ENCODE results near the gene RSPRY1. TPM values are rescaled to one million over a fixed set of nuclear protein-coding genes. Genes with fewer than 3 reads are reported as not detected.

Gene RSPRY1
- total RNA-seq, 4 donors from 2014 or later: 20.4 to 28.5 (median 24.6) TPM

DNA sequence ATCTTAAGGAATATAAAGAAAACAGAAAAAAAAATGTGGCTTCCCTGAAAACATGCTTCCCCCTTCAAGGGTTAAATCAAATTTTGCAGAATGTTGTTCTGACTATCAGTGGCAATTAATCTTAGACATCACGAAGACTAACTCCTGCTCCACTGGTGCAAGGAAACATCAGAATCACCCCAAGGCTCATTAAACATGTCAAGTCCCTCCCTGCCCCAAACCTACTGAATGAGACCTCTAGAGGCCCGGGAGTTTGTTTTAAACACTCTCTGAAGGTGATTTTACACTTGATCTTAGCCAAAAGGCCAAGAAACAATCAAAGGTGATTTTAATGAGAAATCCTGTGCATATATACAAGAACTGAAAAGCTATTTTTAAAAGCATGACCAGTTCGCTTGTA lies 18.6 kb upstream of the RSPRY1 start:
- no peak for TF ChIP-seq EP300 (IDR thresholded peaks at IDR 0.05)
- no peak for TF ChIP-seq POLR2A (IDR thresholded peaks at IDR 0.05)
- TF ChIP-seq CTCF (IDR thresholded peaks at IDR 0.05): no peak
- H3K36me3 ChIP-seq: peaks cover 0 to 69% (median 17%) of the 10 kb centered on the region in 3 donors
- 50 to 54% methylated on average over 3 of the region's 3 CpGs for WGBS, 2 donors
- no peaks in the 10 kb centered on the region for H3K27me3 ChIP-seq
- peak overlapping the region in 2 of 4 donors; percentile 69 to 75 for H3K27ac ChIP-seq
- no peak overlapping the region for H3K4me3 ChIP-seq
- H3K9me3 ChIP-seq: no peaks in the 10 kb centered on the region
- DNase-seq (ENCODE audit: low spot score in 2 of 2): no peak
- H3K4me1 ChIP-seq: peaks cover 0 to 33% (median 5%) of the 10 kb centered on the region in 4 donors

DNA sequence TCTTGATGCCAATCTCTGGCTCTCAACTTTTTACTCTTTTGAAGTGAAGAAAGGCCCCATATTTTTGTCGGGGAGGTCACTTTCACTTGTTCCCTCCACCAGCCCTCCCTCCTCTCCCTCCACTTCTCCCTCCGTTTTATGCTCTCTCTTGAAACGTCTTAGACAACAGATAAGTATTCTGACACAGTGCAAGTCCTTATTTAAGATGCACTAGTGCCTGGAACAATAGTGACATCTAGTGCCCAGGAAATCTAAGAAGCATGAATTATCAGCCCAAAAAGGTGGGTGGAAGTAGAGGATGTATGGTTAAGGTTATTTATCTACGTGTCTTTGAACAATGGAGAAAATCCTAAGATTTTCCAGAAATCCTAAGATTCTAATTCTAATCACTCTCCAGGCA lies 18.2 kb upstream of the RSPRY1 start:
- no peaks in the 10 kb centered on the region for H3K27me3 ChIP-seq
- H3K36me3 ChIP-seq: peaks cover 0 to 69% (median 17%) of the 10 kb centered on the region in 3 donors
- no peak overlapping the region for H3K4me3 ChIP-seq
- peak; percentile 43 to 74 (median 63) for TF ChIP-seq CTCF (IDR thresholded peaks at IDR 0.05)
- TF ChIP-seq EP300 (IDR thresholded peaks at IDR 0.05): no peak
- no peak for TF ChIP-seq POLR2A (IDR thresholded peaks at IDR 0.05)
- H3K4me1 ChIP-seq: peaks cover 0 to 33% (median 5%) of the 10 kb centered on the region in 4 donors
- H3K9me3 ChIP-seq: no peaks in the 10 kb centered on the region
- DNase-seq (ENCODE audit: low spot score in 2 of 2): no peak
- H3K27ac ChIP-seq: peak overlapping the region in 2 of 4 donors; percentile 69 to 75
- 5 to 9% methylated on average over 4 of the region's 4 CpGs for WGBS, 2 donors

DNA sequence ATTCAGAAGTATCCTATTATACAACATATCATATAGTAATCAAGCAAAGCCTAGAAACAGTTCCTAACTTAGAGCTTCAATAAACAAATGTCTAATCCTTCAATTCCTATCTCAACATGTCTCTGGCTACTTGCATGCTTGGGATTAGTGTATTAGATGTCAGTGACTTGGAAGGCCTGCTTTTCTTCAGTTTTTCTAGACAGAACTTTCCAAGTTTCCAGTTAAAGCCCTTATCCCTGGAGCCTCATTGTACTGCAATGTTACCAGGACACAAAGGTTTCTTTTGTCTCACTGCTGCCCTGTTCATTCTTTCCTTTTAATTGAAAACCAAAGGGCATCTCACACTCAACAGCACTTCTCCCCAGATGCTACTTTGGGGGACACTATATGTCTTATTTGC lies 16.8 kb upstream of the RSPRY1 start:
- Histone ChIP-seq H3K4me3 (no peak overlapping the region), H3K4me1 (peaks cover 0 to 33% (median 5%) of the 10 kb centered on the region in 4 donors), H3K36me3 (peaks cover 0 to 62% (median 17%) of the 10 kb centered on the region in 3 donors), H3K9me3 (no peaks in the 10 kb centered on the region), H3K27me3 (no peaks in the 10 kb centered on the region), H3K27ac (no peak overlapping the region)
- TF ChIP-seq POLR2A (IDR thresholded peaks at IDR 0.05) (no peak), CTCF (IDR thresholded peaks at IDR 0.05) (no peak), EP300 (IDR thresholded peaks at IDR 0.05) (no peak)
- no peak for DNase-seq (ENCODE audit: low spot score in 2 of 2)

- peaks cover 0 to 43% (median 17%) of the 10 kb centered on the region in 3 donors for H3K36me3 ChIP-seq
- H3K4me1 ChIP-seq: peaks cover 0 to 21% (median under 1%) of the 10 kb centered on the region in 4 donors
- H3K4me3 ChIP-seq: no peak overlapping the region
- DNase-seq (ENCODE audit: low spot score in 2 of 2): no peak
- H3K27ac ChIP-seq: no peak overlapping the region
- H3K27me3 ChIP-seq: no peaks in the 10 kb centered on the region
- WGBS, 2 donors: 79 to 90% methylated on average over 5 of the region's 5 CpGs
- H3K9me3 ChIP-seq: no peaks in the 10 kb centered on the region
- TF ChIP-seq POLR2A (IDR thresholded peaks at IDR 0.05) (no peak), EP300 (IDR thresholded peaks at IDR 0.05) (no peak), CTCF (IDR thresholded peaks at IDR 0.05) (no peak)
These were observed 13.3 kb upstream of the RSPRY1 start for GRCh38 chr16:57172721-57173290.

GRCh38 chr16:57175896-57176295 lies 10.2 kb upstream of the RSPRY1 start:
- no peaks in the 10 kb centered on the region for H3K9me3 ChIP-seq
- 46 to 52% methylated on average over 5 of the region's 5 CpGs for WGBS, 2 donors
- peaks cover 0 to 27% (median 13%) of the 10 kb centered on the region in 3 donors for H3K36me3 ChIP-seq
- H3K27me3 ChIP-seq: no peaks in the 10 kb centered on the region
- peaks cover 0 to 37% (median 0%) of the 10 kb centered on the region in 4 donors for H3K4me1 ChIP-seq
- no peak overlapping the region for H3K4me3 ChIP-seq
- peak overlapping the region in 1 of 4 donors; percentile 36 for H3K27ac ChIP-seq
- no peak for DNase-seq (ENCODE audit: low spot score in 2 of 2)
- no peak for TF ChIP-seq EP300 (IDR thresholded peaks at IDR 0.05)
- TF ChIP-seq POLR2A (IDR thresholded peaks at IDR 0.05): no peak
- no peak for TF ChIP-seq CTCF (IDR thresholded peaks at IDR 0.05)

All from tibial nerve (tissue), 4 donors.